SK-N-SH (cell line): ENCODE data around the gene CNTN2.

Source experiments
- ELF1 ChIP-seq: IDR thresholded peaks from 2 replicates; pipeline ENCODE4 v1.4.0; 2012
- EZH2phosphoT487 ChIP-seq: fragments of 200-600 bp; sonication (generic); IDR thresholded peaks from 2 replicates; pipeline ENCODE4 v1.6.1; 2017; ENCODE audit warnings: low read depth, mixed run types, mild to moderate bottlenecking, antibody characterized with exemption, moderate library complexity, borderline replicate concordance
- FOSL2 ChIP-seq: IDR thresholded peaks from 2 replicates; pipeline ENCODE4 v1.4.0; 2012; ENCODE audit warnings: low read depth, mild to moderate bottlenecking, moderate library complexity, borderline replicate concordance
- MEF2A ChIP-seq: IDR thresholded peaks from 2 replicates; pipeline ENCODE4 v1.4.0; 2012; ENCODE audit warnings: low read depth, borderline replicate concordance
- RFX5 ChIP-seq: IDR thresholded peaks from 2 replicates; pipeline ENCODE4 v1.6.1; 2012; ENCODE audit warnings: mild to moderate bottlenecking, improper control_type of control experiment, low read length
- TAF1 ChIP-seq: IDR thresholded peaks from 2 replicates; pipeline ENCODE4 v1.6.1; 2012; ENCODE audit warnings: low read depth, mild to moderate bottlenecking, low read length, moderate library complexity, borderline replicate concordance
- TEAD4 ChIP-seq: IDR thresholded peaks from 2 replicates; pipeline ENCODE4 v1.4.0; 2012; ENCODE audit warnings: mild to moderate bottlenecking, borderline replicate concordance; ENCODE audit not compliant: insufficient read depth
- TF ChIP-seq, protein P1 (sequence below): fragments of 200-600 bp; sonication (generic); IDR thresholded peaks from 2 replicates; pipeline ENCODE4 v1.6.1; 2017; ENCODE audit warnings: antibody characterized with exemption, mild to moderate bottlenecking, moderate library complexity
- TF ChIP-seq, protein P2 (sequence below): IDR thresholded peaks from 2 replicates; pipeline ENCODE4 v1.4.0; 2012; ENCODE audit warnings: low read depth

GRCh38 chr1:205053296-205053695, 10.3 kb downstream of the CNTN2 start:
- TF ChIP-seq, protein P1, sequence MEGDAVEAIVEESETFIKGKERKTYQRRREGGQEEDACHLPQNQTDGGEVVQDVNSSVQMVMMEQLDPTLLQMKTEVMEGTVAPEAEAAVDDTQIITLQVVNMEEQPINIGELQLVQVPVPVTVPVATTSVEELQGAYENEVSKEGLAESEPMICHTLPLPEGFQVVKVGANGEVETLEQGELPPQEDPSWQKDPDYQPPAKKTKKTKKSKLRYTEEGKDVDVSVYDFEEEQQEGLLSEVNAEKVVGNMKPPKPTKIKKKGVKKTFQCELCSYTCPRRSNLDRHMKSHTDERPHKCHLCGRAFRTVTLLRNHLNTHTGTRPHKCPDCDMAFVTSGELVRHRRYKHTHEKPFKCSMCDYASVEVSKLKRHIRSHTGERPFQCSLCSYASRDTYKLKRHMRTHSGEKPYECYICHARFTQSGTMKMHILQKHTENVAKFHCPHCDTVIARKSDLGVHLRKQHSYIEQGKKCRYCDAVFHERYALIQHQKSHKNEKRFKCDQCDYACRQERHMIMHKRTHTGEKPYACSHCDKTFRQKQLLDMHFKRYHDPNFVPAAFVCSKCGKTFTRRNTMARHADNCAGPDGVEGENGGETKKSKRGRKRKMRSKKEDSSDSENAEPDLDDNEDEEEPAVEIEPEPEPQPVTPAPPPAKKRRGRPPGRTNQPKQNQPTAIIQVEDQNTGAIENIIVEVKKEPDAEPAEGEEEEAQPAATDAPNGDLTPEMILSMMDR = no peak
- TF ChIP-seq TEAD4 = no peak
- TF ChIP-seq, protein P2, sequence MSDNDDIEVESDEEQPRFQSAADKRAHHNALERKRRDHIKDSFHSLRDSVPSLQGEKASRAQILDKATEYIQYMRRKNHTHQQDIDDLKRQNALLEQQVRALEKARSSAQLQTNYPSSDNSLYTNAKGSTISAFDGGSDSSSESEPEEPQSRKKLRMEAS = no peak
- TF ChIP-seq EZH2phosphoT487 = no peak
- TF ChIP-seq MEF2A = no peak
- no peak for TF ChIP-seq FOSL2
- no peak for TF ChIP-seq RFX5
- TF ChIP-seq TAF1 = no peak
- TF ChIP-seq ELF1 = no peak
